Neural cell (in vitro differentiated cells): ENCODE measurements around the gene AMIGO3. TPM values are rescaled to one million over a fixed set of nuclear protein-coding genes. Genes with fewer than 3 reads are reported as not detected.
A peak's percentile ranks its signal among the peaks of the same experiment; 100 is the strongest.

Experiments
- H2AFZ ChIP-seq: fragments of 200-600, 300-800 bp; sonication (generic), shearing (Covaris generic); 2 replicates; pipeline ENCODE4 v1.6.0; 2014; ENCODE audit warnings: low read depth, mild to moderate bottlenecking, antibody characterized with exemption, low read length, moderate library complexity
- H3F3A ChIP-seq: fragments of 200-600 bp; shearing (Covaris generic); 2 replicates; pipeline ENCODE4 v1.6.1; 2016; ENCODE audit warnings: mild to moderate bottlenecking, moderate library complexity, mixed read lengths, antibody characterized with exemption, low read length; ENCODE audit not compliant: insufficient read depth, poor library complexity, severe bottlenecking
- H3K27ac ChIP-seq: fragments of 200-600, 300-800 bp; sonication (generic), shearing (Covaris generic); 2 replicates; pipeline ENCODE4 v1.5.1; 2014; ENCODE audit warnings: mild to moderate bottlenecking, low read length, moderate library complexity
- H3K27me3 ChIP-seq: fragments of 300-800, 200-600 bp; sonication (generic), shearing (Covaris generic); 2 replicates; pipeline ENCODE4 v1.6.0; 2014; ENCODE audit warnings: mild to moderate bottlenecking, low read depth, low read length, moderate library complexity; ENCODE audit not compliant: insufficient read depth
- H3K36me3 ChIP-seq: fragments of 300-800, 200-600 bp; sonication (generic), shearing (Covaris generic); 2 replicates; pipeline ENCODE4 v1.5.1; 2014; ENCODE audit warnings: mild to moderate bottlenecking, antibody characterized with exemption, low read length, moderate library complexity; ENCODE audit not compliant: insufficient read depth
- H3K4me2 ChIP-seq: fragments of 300-800, 200-600 bp; sonication (generic), shearing (Covaris generic); 2 replicates; pipeline ENCODE4 v1.6.0; 2014; ENCODE audit warnings: mild to moderate bottlenecking, low read length
- H3K4me3 ChIP-seq: fragments of 300-800, 200-600 bp; sonication (generic), shearing (Covaris generic); 2 replicates; pipeline ENCODE4 v1.5.1; 2014; ENCODE audit warnings: mild to moderate bottlenecking, low read length, moderate library complexity
- H3K79me2 ChIP-seq: fragments of 200-600 bp; shearing (Covaris generic); replicated peaks from 2 replicates; pipeline ENCODE4 v1.6.0; 2014; ENCODE audit warnings: mild to moderate bottlenecking, low read length, moderate library complexity; ENCODE audit not compliant: insufficient read depth
- H3K9ac ChIP-seq: fragments of 300-800, 200-600 bp; sonication (generic), shearing (Covaris generic); 2 replicates; pipeline ENCODE4 v1.6.1; 2016; ENCODE audit warnings: mild to moderate bottlenecking, low read length, mixed read lengths
- H3K9me2 ChIP-seq: fragments of 200-600 bp; shearing (Covaris generic); 2 replicates; pipeline ENCODE4 v1.6.1; 2016; ENCODE audit warnings: mild to moderate bottlenecking, low read length, mixed read lengths; ENCODE audit not compliant: insufficient read depth
- H3K9me3 ChIP-seq: fragments of 200-600, 300-800 bp; sonication (generic), shearing (Covaris generic); 2 replicates; pipeline ENCODE4 v1.6.1; 2016; ENCODE audit warnings: mild to moderate bottlenecking, mixed run types, low read length, moderate library complexity, mixed read lengths
- H4K20me1 ChIP-seq: fragments of 200-600 bp; shearing (Covaris generic); 2 replicates; pipeline ENCODE4 v1.6.1; 2016; ENCODE audit warnings: mild to moderate bottlenecking, mixed run types; ENCODE audit not compliant: insufficient read depth
- CTCF ChIP-seq: fragments of 450-650 bp; IDR thresholded peaks from 2 replicates; pipeline ENCODE4 v1.5.1; 2014; ENCODE audit warnings: antibody characterized with exemption, mild to moderate bottlenecking, moderate library complexity; ENCODE audit not compliant: poor library complexity, severe bottlenecking
- EP300 ChIP-seq: fragments of 450-650 bp; conservative IDR thresholded peaks from 2 replicates; pipeline ENCODE4 v1.6.1; 2014; ENCODE audit warnings: antibody characterized with exemption, mild to moderate bottlenecking, moderate library complexity; ENCODE audit not compliant: poor library complexity, severe bottlenecking
- EZH2 ChIP-seq: fragments of 200-600, 300-800 bp; shearing (Covaris generic), sonication (generic); IDR thresholded peaks from 2 replicates; pipeline ENCODE4 v1.6.1; 2014; ENCODE audit warnings: antibody characterized with exemption, low read length, borderline replicate concordance, mild to moderate bottlenecking; ENCODE audit not compliant: insufficient read depth, poor library complexity, severe bottlenecking
- MXI1 ChIP-seq: fragments of 450-650 bp; conservative IDR thresholded peaks from 2 replicates; pipeline ENCODE4 v1.6.1; 2014; ENCODE audit warnings: antibody characterized with exemption, mild to moderate bottlenecking; ENCODE audit not compliant: poor library complexity, severe bottlenecking
- POLR2AphosphoS5 ChIP-seq: IDR thresholded peaks from 2 replicates; pipeline ENCODE4 v1.6.1; 2012
- RAD21 ChIP-seq: fragments of 450-650 bp; conservative IDR thresholded peaks from 2 replicates; pipeline ENCODE4 v1.6.1; 2014; ENCODE audit warnings: antibody characterized with exemption, mild to moderate bottlenecking, moderate library complexity
- REST ChIP-seq: IDR thresholded peaks from 2 replicates; pipeline ENCODE4 v1.6.1; 2012; ENCODE audit warnings: borderline replicate concordance
- SMC3 ChIP-seq: fragments of 450-650 bp; conservative IDR thresholded peaks from 2 replicates; pipeline ENCODE4 v1.6.1; 2014; ENCODE audit warnings: antibody characterized with exemption, mild to moderate bottlenecking, moderate library complexity; ENCODE audit not compliant: poor library complexity
- TAF1 ChIP-seq: IDR thresholded peaks from 2 replicates; pipeline ENCODE4 v1.6.1; 2012; ENCODE audit warnings: low read depth
- polyA plus RNA-seq: library from polyadenylated mRNA; depleted of rRNA; stranded (reverse); fragments of >200 nt; gene quantifications from 2 replicates; pipeline ENCODE4 v1.2.3, GENCODE V29; 2014

AMIGO3 gene
- polyA plus RNA-seq, 1 donor from 2014 or later = 4.0 TPM

GRCh38 chr3:49701388-49702077 lies 18.0 kb downstream of the AMIGO3 start:
- Histone ChIP-seq H3K4me2 (no peak overlapping the region), H3K79me2 (no peaks in the 10 kb centered on the region), H3K9ac (no peak overlapping the region), H3K27ac (no peak overlapping the region), H4K20me1 (no peaks in the 10 kb centered on the region), H3K36me3 (no peaks in the 10 kb centered on the region), H3K9me3 (no peaks in the 10 kb centered on the region), H2AFZ (no peak overlapping the region), H3F3A (no peaks in the 10 kb centered on the region), H3K27me3 (no peaks in the 10 kb centered on the region), H3K4me3 (no peak overlapping the region), H3K9me2 (no peaks in the 10 kb centered on the region)
- TF ChIP-seq CTCF (peak; percentile 56), SMC3 (peak; percentile 41), RAD21 (peak; percentile 38), EP300 (no peak)

GRCh38 chr3:49700453-49701128 lies 18.9 kb downstream of the AMIGO3 start:
- Histone ChIP-seq H3K36me3 (no peaks in the 10 kb centered on the region), H3K9ac (no peak overlapping the region), H3K9me3 (no peaks in the 10 kb centered on the region), H3F3A (no peaks in the 10 kb centered on the region), H2AFZ (no peak overlapping the region), H3K27ac (no peak overlapping the region), H3K4me2 (no peak overlapping the region), H3K4me3 (no peak overlapping the region), H4K20me1 (no peaks in the 10 kb centered on the region), H3K9me2 (no peaks in the 10 kb centered on the region), H3K27me3 (no peaks in the 10 kb centered on the region), H3K79me2 (no peaks in the 10 kb centered on the region)
- TF ChIP-seq RAD21 (no peak), EZH2 (no peak), REST (no peak), SMC3 (no peak), POLR2AphosphoS5 (no peak), MXI1 (no peak), CTCF (no peak), EP300 (no peak), TAF1 (no peak)
